Measurements from ENCODE around the gene HYKK.

DNA sequence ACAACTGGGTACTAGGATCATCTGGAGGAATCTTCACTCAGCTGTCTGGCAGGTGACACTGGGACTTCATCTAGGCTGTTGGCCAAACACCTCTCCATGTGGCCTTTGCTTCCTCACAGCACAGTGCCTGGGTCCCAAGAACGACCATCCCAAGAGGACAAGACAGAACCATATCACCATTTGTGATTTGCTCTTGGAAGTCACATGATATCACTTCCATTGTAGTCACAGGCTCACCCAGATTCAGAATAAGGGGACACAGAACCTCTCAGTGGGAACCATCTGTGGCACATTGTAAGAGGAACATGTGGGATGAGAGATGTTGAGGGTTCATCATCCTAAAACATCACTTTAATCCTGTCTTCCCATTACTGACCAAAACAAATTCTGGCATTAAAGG lies 31.0 kb downstream of the HYKK start:
- TF ChIP-seq POLR2AphosphoS5 (IDR thresholded peaks at IDR 0.05; ENCODE audit: low read depth, low read length): no peak
- TF ChIP-seq, protein P1, sequence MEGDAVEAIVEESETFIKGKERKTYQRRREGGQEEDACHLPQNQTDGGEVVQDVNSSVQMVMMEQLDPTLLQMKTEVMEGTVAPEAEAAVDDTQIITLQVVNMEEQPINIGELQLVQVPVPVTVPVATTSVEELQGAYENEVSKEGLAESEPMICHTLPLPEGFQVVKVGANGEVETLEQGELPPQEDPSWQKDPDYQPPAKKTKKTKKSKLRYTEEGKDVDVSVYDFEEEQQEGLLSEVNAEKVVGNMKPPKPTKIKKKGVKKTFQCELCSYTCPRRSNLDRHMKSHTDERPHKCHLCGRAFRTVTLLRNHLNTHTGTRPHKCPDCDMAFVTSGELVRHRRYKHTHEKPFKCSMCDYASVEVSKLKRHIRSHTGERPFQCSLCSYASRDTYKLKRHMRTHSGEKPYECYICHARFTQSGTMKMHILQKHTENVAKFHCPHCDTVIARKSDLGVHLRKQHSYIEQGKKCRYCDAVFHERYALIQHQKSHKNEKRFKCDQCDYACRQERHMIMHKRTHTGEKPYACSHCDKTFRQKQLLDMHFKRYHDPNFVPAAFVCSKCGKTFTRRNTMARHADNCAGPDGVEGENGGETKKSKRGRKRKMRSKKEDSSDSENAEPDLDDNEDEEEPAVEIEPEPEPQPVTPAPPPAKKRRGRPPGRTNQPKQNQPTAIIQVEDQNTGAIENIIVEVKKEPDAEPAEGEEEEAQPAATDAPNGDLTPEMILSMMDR (IDR thresholded peaks at IDR 0.05): no peak
- TF ChIP-seq, protein P2, sequence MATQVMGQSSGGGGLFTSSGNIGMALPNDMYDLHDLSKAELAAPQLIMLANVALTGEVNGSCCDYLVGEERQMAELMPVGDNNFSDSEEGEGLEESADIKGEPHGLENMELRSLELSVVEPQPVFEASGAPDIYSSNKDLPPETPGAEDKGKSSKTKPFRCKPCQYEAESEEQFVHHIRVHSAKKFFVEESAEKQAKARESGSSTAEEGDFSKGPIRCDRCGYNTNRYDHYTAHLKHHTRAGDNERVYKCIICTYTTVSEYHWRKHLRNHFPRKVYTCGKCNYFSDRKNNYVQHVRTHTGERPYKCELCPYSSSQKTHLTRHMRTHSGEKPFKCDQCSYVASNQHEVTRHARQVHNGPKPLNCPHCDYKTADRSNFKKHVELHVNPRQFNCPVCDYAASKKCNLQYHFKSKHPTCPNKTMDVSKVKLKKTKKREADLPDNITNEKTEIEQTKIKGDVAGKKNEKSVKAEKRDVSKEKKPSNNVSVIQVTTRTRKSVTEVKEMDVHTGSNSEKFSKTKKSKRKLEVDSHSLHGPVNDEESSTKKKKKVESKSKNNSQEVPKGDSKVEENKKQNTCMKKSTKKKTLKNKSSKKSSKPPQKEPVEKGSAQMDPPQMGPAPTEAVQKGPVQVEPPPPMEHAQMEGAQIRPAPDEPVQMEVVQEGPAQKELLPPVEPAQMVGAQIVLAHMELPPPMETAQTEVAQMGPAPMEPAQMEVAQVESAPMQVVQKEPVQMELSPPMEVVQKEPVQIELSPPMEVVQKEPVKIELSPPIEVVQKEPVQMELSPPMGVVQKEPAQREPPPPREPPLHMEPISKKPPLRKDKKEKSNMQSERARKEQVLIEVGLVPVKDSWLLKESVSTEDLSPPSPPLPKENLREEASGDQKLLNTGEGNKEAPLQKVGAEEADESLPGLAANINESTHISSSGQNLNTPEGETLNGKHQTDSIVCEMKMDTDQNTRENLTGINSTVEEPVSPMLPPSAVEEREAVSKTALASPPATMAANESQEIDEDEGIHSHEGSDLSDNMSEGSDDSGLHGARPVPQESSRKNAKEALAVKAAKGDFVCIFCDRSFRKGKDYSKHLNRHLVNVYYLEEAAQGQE (IDR thresholded peaks at IDR 0.05; ENCODE audit: insufficient read depth in 1 of 2, low read depth in 2 of 2, low read length in 1 of 2): no peak

All from Panc1 (cell line).